Coronary artery (tissue), 2 donors: Measurements from ENCODE around the gene WDHD1.
A peak's percentile ranks its signal among the peaks of the same experiment; 100 is the strongest.
"Not testable (repeated sequence)": the region's sequence is repeated elsewhere in the genome, so short reads cannot be mapped to it uniquely, and the experiment has no call there.

Source experiments
- DNase-seq: peaks from one replicate; pipeline ENCODE4 v3.0.0-alpha.2; 2017; ENCODE audit warnings: low spot score
- H3K27ac ChIP-seq, 2 donors: fragments of 200-600 bp; sonication (generic); one replicate each; pipeline ENCODE4 v1.5.1; 2016 to 2019
- H3K4me3 ChIP-seq: fragments of 200-600 bp; sonication (generic); 2 replicates; pipeline ENCODE4 v1.5.1; 2016; ENCODE audit warnings: mild to moderate bottlenecking, moderate library complexity
- TF ChIP-seq, protein P1 (sequence below): fragments of 200-600 bp; sonication (generic); IDR thresholded peaks from one replicate; pipeline ENCODE4 v1.5.1; 2019; ENCODE audit warnings: antibody characterized with exemption

The WDHD1 gene

DNA sequence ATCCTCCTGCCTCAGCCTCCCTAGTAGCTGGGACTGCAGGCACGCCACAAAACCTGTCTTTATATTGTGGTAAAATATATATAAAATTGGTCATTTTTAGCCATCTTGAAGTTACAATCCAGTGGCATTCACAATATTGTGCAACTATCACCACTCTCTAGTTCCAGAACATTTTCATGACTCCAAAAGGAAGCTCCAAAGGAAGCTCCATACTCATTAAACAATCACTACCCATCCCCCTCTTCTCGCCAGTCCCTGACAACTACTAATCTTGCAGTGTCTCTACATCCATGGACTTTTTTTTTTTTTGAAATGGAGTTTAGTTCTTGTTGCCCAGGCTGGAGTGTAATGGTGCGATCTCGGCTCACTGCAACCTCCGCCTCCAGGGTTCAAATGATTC, 127.3 kb downstream of the WDHD1 start:
- no peak overlapping the region for H3K27ac ChIP-seq
- DNase-seq = no peak
- TF ChIP-seq, protein P1, sequence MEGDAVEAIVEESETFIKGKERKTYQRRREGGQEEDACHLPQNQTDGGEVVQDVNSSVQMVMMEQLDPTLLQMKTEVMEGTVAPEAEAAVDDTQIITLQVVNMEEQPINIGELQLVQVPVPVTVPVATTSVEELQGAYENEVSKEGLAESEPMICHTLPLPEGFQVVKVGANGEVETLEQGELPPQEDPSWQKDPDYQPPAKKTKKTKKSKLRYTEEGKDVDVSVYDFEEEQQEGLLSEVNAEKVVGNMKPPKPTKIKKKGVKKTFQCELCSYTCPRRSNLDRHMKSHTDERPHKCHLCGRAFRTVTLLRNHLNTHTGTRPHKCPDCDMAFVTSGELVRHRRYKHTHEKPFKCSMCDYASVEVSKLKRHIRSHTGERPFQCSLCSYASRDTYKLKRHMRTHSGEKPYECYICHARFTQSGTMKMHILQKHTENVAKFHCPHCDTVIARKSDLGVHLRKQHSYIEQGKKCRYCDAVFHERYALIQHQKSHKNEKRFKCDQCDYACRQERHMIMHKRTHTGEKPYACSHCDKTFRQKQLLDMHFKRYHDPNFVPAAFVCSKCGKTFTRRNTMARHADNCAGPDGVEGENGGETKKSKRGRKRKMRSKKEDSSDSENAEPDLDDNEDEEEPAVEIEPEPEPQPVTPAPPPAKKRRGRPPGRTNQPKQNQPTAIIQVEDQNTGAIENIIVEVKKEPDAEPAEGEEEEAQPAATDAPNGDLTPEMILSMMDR = no peak
- no peak overlapping the region for H3K4me3 ChIP-seq

DNA sequence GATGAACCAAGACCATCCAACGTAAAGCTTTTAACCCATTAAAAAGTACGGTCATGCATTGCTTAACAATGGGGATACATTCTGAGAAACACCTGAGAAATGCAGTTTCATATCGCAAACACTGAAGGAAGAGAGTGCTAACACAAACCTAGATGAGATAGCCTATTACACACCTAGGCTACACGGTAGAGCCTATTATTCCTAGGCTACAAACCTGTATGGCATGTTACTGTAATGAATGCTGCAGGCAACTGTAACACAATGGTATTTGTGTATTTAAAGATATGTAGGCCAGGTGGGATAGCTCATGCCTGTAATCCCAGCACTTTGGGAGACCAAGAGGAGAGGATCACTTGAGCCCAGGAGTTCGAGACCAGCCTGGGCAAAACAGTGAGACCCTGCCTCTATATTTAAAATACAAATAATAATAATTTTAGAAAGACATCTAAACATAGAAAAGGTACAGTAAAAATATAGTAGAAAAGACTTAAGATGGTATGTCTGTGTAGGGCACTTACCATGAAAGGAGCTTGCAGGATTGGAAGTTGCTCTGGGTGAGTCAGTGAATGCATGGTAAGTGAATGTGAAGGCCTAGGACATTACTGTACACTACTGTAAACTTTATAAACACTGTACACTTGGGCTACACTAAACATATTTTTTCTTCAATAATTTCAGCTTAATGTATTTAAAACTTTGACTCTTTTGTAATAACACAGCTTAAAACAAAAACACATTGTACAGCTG, 128.9 kb downstream of the WDHD1 start:
- not testable (repeated sequence) for DNase-seq, H3K27ac ChIP-seq, H3K4me3 ChIP-seq

DNA sequence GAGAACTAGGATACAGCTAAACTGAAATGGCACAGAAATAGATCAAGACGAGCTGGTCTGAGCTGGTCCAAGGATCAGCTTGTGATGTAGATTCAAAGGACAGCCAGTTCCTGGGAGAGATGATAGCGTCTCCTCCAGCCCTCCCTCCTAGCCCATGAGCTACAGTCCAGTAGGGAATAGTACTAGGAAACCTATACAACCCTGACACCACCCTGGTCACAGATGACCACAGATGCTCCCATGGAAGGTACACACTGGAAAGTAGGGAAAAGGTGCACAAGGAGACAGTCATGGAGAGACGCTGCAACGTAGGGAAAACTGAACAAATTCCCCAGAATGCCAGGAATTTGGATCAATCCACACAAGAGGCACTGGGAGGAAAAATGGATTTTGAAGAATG, 131.2 kb downstream of the WDHD1 start:
- no peak overlapping the region for H3K27ac ChIP-seq

DNA sequence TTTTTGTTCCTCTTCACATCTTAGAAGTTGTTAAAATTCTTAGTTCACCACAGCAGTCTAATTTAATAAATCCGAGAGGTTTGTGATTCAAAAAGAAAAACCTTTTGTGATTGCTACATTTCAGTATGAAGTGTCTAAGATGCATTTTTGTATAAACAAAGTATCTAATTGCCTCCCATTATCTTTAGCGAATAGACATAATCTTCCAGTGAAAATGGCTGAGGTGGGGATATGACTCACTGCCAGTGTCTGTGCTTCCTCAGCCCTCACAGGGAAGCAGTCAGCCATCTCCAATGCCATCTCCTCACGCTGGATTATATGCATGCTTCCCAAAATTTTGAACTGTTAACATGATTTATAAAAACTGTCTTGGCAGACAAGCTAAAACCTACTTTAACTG, 131.9 kb downstream of the WDHD1 start:
- H3K27ac ChIP-seq = no peak overlapping the region
- H3K4me3 ChIP-seq = no peak overlapping the region
- TF ChIP-seq, protein P1 = no peak
- no peak for DNase-seq

More for the DNA sequence above, 131.2 kb downstream of the WDHD1 start:
- TF ChIP-seq, protein P1 = no peak
- no peak overlapping the region for H3K4me3 ChIP-seq
- no peak for DNase-seq

DNA sequence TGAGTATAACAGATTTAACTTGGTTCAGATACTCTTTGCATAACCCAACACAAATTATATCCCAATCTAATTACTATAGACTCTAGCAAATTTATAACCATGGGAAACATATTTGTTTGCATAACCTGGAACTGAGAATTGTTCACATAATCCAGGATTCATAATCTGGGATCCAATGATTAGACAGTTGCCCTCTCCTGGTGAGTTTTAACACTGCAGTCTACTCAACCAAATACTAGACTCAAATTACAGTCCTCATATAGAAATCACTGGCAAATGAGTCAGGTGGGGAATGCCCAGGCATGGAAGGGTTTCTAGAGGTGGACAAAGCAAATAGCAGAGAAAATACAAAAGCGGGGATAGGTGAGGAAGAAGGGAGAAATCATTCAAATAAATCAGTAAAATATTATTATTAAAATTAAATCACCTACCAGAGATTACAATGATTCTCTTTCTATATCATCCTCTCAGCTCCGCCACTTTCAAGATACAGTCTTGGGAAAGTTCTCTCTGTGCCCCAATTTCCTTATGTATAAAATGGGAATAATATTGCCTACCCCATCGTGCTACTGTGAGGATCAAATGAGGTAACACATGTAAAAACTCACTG, 133.6 kb downstream of the WDHD1 start:
- TF ChIP-seq, protein P1 = peak; percentile 45
- Histone ChIP-seq H3K4me3 (no peak overlapping the region), H3K27ac (no peak overlapping the region)
- DNase-seq = no peak

DNA sequence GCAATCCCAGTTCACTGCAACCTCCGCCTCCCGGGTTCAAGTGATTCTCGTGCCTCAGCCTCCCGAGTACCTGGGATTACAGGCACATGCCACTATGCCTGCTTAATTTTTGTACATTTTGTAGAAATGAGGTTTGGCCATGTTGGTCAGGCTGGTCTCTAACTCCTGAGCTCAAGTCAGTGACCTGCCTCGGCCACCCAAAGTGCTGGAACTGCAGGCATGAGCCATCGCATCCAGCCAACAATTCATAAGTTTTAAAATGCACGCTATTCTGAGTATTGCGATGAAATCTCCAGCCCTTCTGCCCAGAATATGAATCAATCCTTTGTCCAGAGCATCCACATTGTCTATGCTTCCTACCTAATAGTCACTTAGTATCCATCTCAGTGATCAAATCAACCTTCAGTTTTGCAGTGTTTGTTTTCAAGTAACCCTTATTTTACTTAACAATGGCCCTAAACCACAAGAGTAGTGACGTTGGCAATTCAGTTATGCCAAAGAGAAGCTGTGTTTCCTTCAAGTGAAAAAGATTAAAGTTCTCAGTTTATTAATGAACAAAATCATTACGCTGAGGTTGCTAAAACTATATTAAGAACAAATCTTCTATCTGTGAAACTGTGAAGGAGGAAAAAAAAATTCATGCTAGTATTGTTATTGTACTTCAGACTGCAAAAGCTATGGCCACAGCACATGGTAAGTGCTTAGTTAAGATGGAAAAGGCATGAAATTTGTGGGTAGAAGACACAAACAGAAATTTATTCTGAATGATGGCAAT, 135.2 kb downstream of the WDHD1 start:
- Histone ChIP-seq H3K4me3 (no peak overlapping the region), H3K27ac (no peak overlapping the region)
- DNase-seq = no peak
- TF ChIP-seq, protein P1 = no peak

DNA sequence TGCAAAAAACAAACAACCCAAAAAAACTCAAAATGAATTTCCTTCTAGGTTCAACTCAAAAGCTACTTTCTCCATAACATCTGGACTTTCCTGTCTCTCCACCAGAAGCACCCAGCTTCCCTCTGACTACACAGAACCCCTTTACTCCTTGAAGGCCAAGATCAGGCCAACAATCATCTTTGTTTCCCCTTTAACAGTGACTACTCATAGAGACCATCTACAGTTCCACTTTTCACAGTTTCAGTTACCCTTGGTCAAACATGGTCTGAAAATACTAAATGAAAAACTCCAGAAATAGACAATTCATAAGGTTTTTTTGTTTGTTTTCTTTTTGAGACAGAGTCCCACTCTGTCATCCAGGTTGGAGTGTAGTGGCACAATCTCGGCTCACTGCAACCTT, 136.1 kb downstream of the WDHD1 start:
- TF ChIP-seq, protein P1 = no peak
- DNase-seq = no peak
- Histone ChIP-seq H3K4me3 (no peak overlapping the region), H3K27ac (no peak overlapping the region)
